ENCODE measurements around the gene CATSPERZ.

DNA sequence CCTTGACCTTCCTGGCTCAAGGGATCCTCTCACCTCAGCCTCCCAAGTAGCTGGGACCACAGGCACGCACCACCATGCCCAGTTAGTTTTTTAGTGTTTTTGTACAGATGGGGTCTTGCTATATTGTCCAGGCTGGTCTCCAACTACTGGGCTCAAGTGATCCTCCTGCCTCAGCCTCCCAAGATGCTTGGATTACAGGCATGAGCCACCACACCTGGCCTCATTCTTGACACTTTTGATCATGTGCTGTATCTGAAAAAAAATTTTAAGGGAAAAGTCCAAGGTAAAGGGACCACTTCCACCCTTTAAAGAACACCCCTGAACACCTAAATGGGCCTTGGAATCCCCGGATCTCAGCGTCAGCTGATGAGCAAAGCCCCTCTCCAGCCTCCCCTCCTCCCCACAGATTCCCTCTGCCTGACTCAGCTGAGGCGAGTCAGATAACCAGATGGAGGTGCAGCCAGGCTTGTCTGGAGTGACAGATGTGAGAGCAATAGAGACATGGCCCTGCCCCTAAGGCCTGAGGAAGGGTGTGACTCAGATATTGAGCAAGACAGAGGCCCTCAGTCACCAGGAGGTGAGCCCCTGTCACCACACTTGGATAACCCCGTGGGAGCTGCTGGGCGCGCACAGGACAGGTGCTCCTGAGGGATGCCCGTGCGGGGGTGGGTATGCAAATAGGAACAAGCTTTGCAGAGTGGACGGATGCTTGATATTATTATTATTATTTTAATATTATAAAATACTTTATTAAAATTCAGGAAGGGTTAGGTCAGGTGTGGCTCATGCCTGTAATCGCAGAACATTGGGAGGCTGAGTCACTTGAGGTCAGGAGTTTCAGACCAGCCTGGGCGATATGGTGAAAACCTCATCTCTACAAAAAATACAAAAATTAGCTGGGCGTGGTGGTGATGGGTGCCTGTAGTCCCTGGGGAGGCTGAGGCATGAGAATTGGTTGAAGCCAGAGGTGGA is 34.9 kb downstream of the CATSPERZ start:
- TF ChIP-seq CTCF (IDR thresholded peaks at IDR 0.05) (no peak), POLR2A (IDR thresholded peaks at IDR 0.05) (no peak)

Data from testis (tissue), 2 donors.